Activated CD8-positive, alpha-beta memory T cell treated with anti-CD3 and anti-CD28 coated beads for 24 hours (primary cell): ENCODE data around the gene UTP4.
"Not testable (repeated sequence)": the region's sequence is repeated elsewhere in the genome, so short reads cannot be mapped to it uniquely, and the experiment has no call there.

Experiments
- DNase-seq: peaks from one replicate; pipeline ENCODE4 v3.0.0-alpha.2; 2020

Gene UTP4

GRCh38 chr16:69131839-69132423 is 518 bp upstream of the UTP4 start:
- DNase-seq = no peak

GRCh38 chr16:69133373-69133954 is 1.0 kb downstream of the UTP4 start:
- no peak for DNase-seq

GRCh38 chr16:69138608-69139007 is 6.2 kb downstream of the UTP4 start:
- DNase-seq = no peak

GRCh38 chr16:69139464-69139863 is 7.0 kb downstream of the UTP4 start:
- DNase-seq = not testable (repeated sequence)

- no peak for DNase-seq
These were observed 8.6 kb downstream of the UTP4 start for GRCh38 chr16:69141014-69141413.

GRCh38 chr16:69141936-69142335 is 9.5 kb downstream of the UTP4 start:
- no peak for DNase-seq

- DNase-seq = no peak
These were observed 10.7 kb downstream of the UTP4 start for GRCh38 chr16:69143116-69143515.

GRCh38 chr16:69145658-69146057 is 13.2 kb downstream of the UTP4 start:
- DNase-seq = no peak

- not testable (repeated sequence) for DNase-seq
These were observed 17.2 kb downstream of the UTP4 start for GRCh38 chr16:69149621-69150020.

- no peak for DNase-seq
These were observed 17.9 kb downstream of the UTP4 start for GRCh38 chr16:69150146-69150865.

GRCh38 chr16:69157196-69157595 is 24.7 kb downstream of the UTP4 start:
- no peak for DNase-seq

GRCh38 chr16:69160192-69160591 is 27.7 kb downstream of the UTP4 start:
- no peak for DNase-seq

GRCh38 chr16:69165584-69165983 is 33.1 kb downstream of the UTP4 start:
- no peak for DNase-seq

GRCh38 chr16:69166221-69166833 is 33.9 kb downstream of the UTP4 start:
- DNase-seq = peak; percentile 86

- DNase-seq = no peak
These were observed 34.8 kb downstream of the UTP4 start for GRCh38 chr16:69166946-69167930.

GRCh38 chr16:69169051-69169450 is 36.6 kb downstream of the UTP4 start:
- no peak for DNase-seq

GRCh38 chr16:69169607-69170352 is 37.3 kb downstream of the UTP4 start:
- DNase-seq = no peak

GRCh38 chr16:69171325-69172084 is 39.1 kb downstream of the UTP4 start:
- no peak for DNase-seq

GRCh38 chr16:69176033-69176800 is 43.8 kb downstream of the UTP4 start:
- DNase-seq = no peak

GRCh38 chr16:69179328-69180010 is 47.0 kb downstream of the UTP4 start:
- DNase-seq = no peak
